T-cell (primary cell): ENCODE results near the gene FAM131B. TPM values are rescaled to one million over a fixed set of nuclear protein-coding genes. Genes with fewer than 3 reads are reported as not detected.
"Not testable (repeated sequence)": the region's sequence is repeated elsewhere in the genome, so short reads cannot be mapped to it uniquely, and the experiment has no call there.

Experiments
- ATAC-seq, 4 experiments: fragments of 200-7000 bp in 3 of 4; fragments of 150-1000 bp in 1 of 4; cut with Tn5 transposase; replicated peaks in 1 of 4; 1 replicate in 3 of 4; 2 replicates in 1 of 4; pipeline ENCODE4 v1.10.0; 2021; ENCODE audit warnings: moderate library complexity in 3 of 4, mild to moderate bottlenecking in 2 of 4, moderate number of reproducible peaks in 1 of 4
- CTCF ChIA-PET, 2 donors: fragments of 300-600 bp; sonication (Branson Sonifier 250); formaldehyde crosslinking; loops; one replicate each; lab custom pipeline; 2022; ENCODE audit warnings: antibody characterized with exemption in 2 of 2; lab: Charles Lee
- POLR2A ChIA-PET, 2 donors: fragments of 300-600 bp; sonication (Branson Sonifier 250); formaldehyde crosslinking; loops; one replicate each; lab custom pipeline; 2022; ENCODE audit warnings: antibody characterized with exemption in 2 of 2; lab: Charles Lee
- DNase-seq, 35 experiments: peaks; one replicate each; pipeline versions ENCODE4 v3.0.0 to v3.0.0-alpha.2; 2013 to 2023
- H3K27ac ChIP-seq: one replicate; pipeline ENCODE4 v1.5.1; 2013; ENCODE audit warnings: low read length
- H3K27me3 ChIP-seq, 2 experiments: replicated peaks in 1 of 2; 1 replicate in 1 of 2; 2 replicates in 1 of 2; pipeline versions ENCODE4 v1.6.1 to v1.7.0; 2013; ENCODE audit warnings: low read length in 1 of 2, mixed read lengths in 1 of 2; ENCODE audit not compliant: control insufficient read depth in 2 of 2, insufficient read depth in 2 of 2; ENCODE audit errors: extremely low read depth in 1 of 2
- H3K36me3 ChIP-seq, 2 donors: 1 replicate in 1 of 2; 2 replicates in 1 of 2; pipeline versions ENCODE4 v1.6.1 to v1.7.0; 2013; ENCODE audit warnings: low read length in 1 of 2; ENCODE audit not compliant: control insufficient read depth in 2 of 2, insufficient read depth in 1 of 2; ENCODE audit errors: extremely low read depth in 1 of 2
- H3K4me1 ChIP-seq, 2 experiments: 1 replicate in 1 of 2; 2 replicates in 1 of 2; pipeline versions ENCODE4 v1.6.1 to v1.7.0; 2013; ENCODE audit warnings: low read length in 2 of 2, mixed read lengths in 1 of 2; ENCODE audit not compliant: insufficient read depth in 2 of 2, control insufficient read depth in 1 of 2; ENCODE audit errors: extremely low read depth in 1 of 2
- H3K4me3 ChIP-seq, 2 donors: 1 replicate in 1 of 2; 2 replicates in 1 of 2; pipeline versions ENCODE4 v1.5.1 to v1.7.0; 2013; ENCODE audit warnings: mild to moderate bottlenecking in 2 of 2, low read length in 1 of 2, moderate library complexity in 1 of 2; ENCODE audit not compliant: control insufficient read depth in 1 of 2; ENCODE audit errors: extremely low read depth in 1 of 2
- H3K9me3 ChIP-seq: 2 replicates; pipeline ENCODE4 v1.7.0; 2013
- H3K27ac Mint-ChIP-seq, 2 donors: one replicate each; pipeline ENCODE4 v1.8.0; 2020 to 2021; ENCODE audit warnings: mild to moderate bottlenecking in 2 of 2, mixed read lengths in 2 of 2
- H3K27me3 Mint-ChIP-seq, 2 donors: one replicate each; pipeline ENCODE4 v1.8.0; 2021 to 2022; ENCODE audit warnings: mixed read lengths in 2 of 2
- H3K36me3 Mint-ChIP-seq: one replicate; pipeline ENCODE4 v1.8.0; 2021; ENCODE audit warnings: mixed read lengths
- H3K4me1 Mint-ChIP-seq, 3 donors: one replicate each; pipeline ENCODE4 v1.8.0; 2020 to 2022; ENCODE audit warnings: mixed read lengths in 3 of 3, mild to moderate bottlenecking in 1 of 3
- H3K4me3 Mint-ChIP-seq, 3 donors: one replicate each; pipeline ENCODE4 v1.8.0; 2020 to 2022; ENCODE audit warnings: mild to moderate bottlenecking in 3 of 3, mixed read lengths in 3 of 3, moderate library complexity in 3 of 3
- H3K9me3 Mint-ChIP-seq, 3 donors: one replicate each; pipeline ENCODE4 v1.8.0; 2020 to 2022; ENCODE audit warnings: mixed read lengths in 3 of 3
- WGBS: methylation state at CpG from one replicate; pipeline ENCODE4 v1.1.5; 2013; ENCODE audit warnings: missing lambda C conversion rate; ENCODE audit not compliant: insufficient coverage; 5-methylcytosine and 5-hydroxymethylcytosine counted together
- total RNA-seq, 35 experiments: library from RNA in 6 of 35; stranded (reverse) in 6 of 35; fragments of 120-200 nt in 1 of 35; gene quantifications; one replicate each; pipeline versions ENCODE4 v1.2.1 to v1.2.4 and lab custom pipeline; 2013 to 2026

FAM131B gene
- total RNA-seq, 5 donors from 2014 or later (not counting 1 experiment from before 2014, with no cell fraction given): 0.08 to 3.6 (median 2.1) TPM

- ATAC-seq (peak; percentile 73 to 80 (median 76)), DNase-seq (peak in 31 of 35 experiments; percentile 31 to 77 (median 44))
- ChIA-PET POLR2A (interaction anchor here (0.6 to 1.5 kb wide), 5 partner anchors 10 to 622 kb away, joined by 3 to 10 read pairs (median 4); no protein-coding TSS in a partner anchor), CTCF (interaction anchor here (0.6 to 2.4 kb wide), 23 partner anchors 8 to 720 kb away, joined by 3 to 19 read pairs (median 4); no protein-coding TSS in a partner anchor)
- Histone ChIP-seq H3K4me1 (peaks cover 37 to 48% of the 10 kb centered on the region in 2 experiments), H3K4me3 (peak overlapping the region; percentile 66 to 89), H3K27me3 (peaks cover 0 to 3% of the 10 kb centered on the region in 2 experiments), H3K27ac (no peak overlapping the region), H3K9me3 (no peaks in the 10 kb centered on the region), H3K36me3 (no peaks in the 10 kb centered on the region)
- H3K36me3 Mint-ChIP-seq: no peaks in the 10 kb centered on the region
- H3K4me1 Mint-ChIP-seq: peaks cover 74 to 82% (median 79%) of the 10 kb centered on the region in 3 donors
- H3K27me3 Mint-ChIP-seq: no peaks in the 10 kb centered on the region
- H3K4me3 Mint-ChIP-seq: peak overlapping the region; percentile 89 to 91 (median 91)
- 12% methylated on average over 8 of the region's 13 CpGs for WGBS
- peak overlapping the region; percentile 90 to 95 for H3K27ac Mint-ChIP-seq
- no peaks in the 10 kb centered on the region for H3K9me3 Mint-ChIP-seq
Observed at GRCh38 chr7:143407287-143408251, 45.1 kb upstream of the FAM131B start.

DNA sequence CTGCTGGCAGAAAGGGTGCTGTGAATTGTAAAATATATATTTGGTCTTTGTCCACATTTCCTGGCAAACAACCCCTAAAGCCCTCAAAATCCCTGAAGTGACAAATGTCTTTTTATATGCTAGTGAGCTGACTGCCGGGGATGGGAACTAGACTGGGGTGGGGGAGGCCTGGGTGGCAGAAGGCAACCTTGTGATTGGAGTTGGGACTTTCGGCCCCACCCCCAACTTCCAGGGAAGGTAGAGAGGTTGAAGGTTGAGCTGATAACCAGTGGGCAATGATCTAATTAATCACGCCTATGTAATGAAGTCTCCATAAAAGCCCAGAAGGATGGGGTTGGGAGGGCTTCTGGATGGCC, 43.5 kb upstream of the FAM131B start:
- ChIA-PET CTCF (interaction anchor here (0.5 to 2.4 kb wide), 10 partner anchors 21 to 597 kb away, joined by 3 to 8 read pairs (median 4); no protein-coding TSS in a partner anchor), POLR2A (interaction anchor here in 1 of 2 donors (1.5 kb wide), 1 partner anchor 21 kb away, joined by 4 read pairs; no protein-coding TSS in a partner anchor)
- peaks cover 70 to 73% (median 71%) of the 10 kb centered on the region in 3 donors for H3K4me1 Mint-ChIP-seq

GRCh38 chr7:143405173-143406001, 42.9 kb upstream of the FAM131B start:
- H3K9me3 Mint-ChIP-seq: no peaks in the 10 kb centered on the region
- Histone ChIP-seq H3K27ac (no peak overlapping the region), H3K4me3 (no peak overlapping the region), H3K36me3 (peaks cover 0 to 2% of the 10 kb centered on the region in 2 donors), H3K9me3 (no peaks in the 10 kb centered on the region), H3K4me1 (peaks cover 34 to 48% of the 10 kb centered on the region in 2 experiments), H3K27me3 (no peaks in the 10 kb centered on the region)
- H3K27ac Mint-ChIP-seq: peak overlapping the region; percentile 90 to 95
- no peak for ATAC-seq
- peaks cover 5% of the 10 kb centered on the region for H3K36me3 Mint-ChIP-seq
- no peak for DNase-seq
- ChIA-PET POLR2A (interaction anchor here in 1 of 2 donors (1.5 kb wide), 1 partner anchor 21 kb away, joined by 4 read pairs; no protein-coding TSS in a partner anchor), CTCF (interaction anchor here (0.5 to 2.4 kb wide), 8 partner anchors 21 to 328 kb away, joined by 3 to 8 read pairs (median 4); no protein-coding TSS in a partner anchor)
- WGBS: 91% methylated on average over 8 of the region's 9 CpGs
- no peaks in the 10 kb centered on the region for H3K27me3 Mint-ChIP-seq
- peak overlapping the region in 1 of 3 donors; percentile 89 for H3K4me3 Mint-ChIP-seq
- H3K4me1 Mint-ChIP-seq: peaks cover 67 to 74% (median 68%) of the 10 kb centered on the region in 3 donors

More for the DNA sequence above, 43.5 kb upstream of the FAM131B start:
- Histone ChIP-seq H3K27me3 (peaks cover 0 to 3% of the 10 kb centered on the region in 2 experiments), H3K36me3 (peaks cover 0 to 2% of the 10 kb centered on the region in 2 donors), H3K27ac (no peak overlapping the region), H3K9me3 (no peaks in the 10 kb centered on the region), H3K4me1 (peaks cover 34 to 48% of the 10 kb centered on the region in 2 experiments), H3K4me3 (no peak overlapping the region)
- H3K27me3 Mint-ChIP-seq: no peaks in the 10 kb centered on the region
- no CpG with 5 or more reads among the region's 3 CpGs for WGBS
- no peaks in the 10 kb centered on the region for H3K9me3 Mint-ChIP-seq
- peak overlapping the region; percentile 1 to 89 (median 21) for H3K4me3 Mint-ChIP-seq
- H3K36me3 Mint-ChIP-seq: peaks cover 2% of the 10 kb centered on the region
- DNase-seq (no peak), ATAC-seq (no peak)
- peak overlapping the region; percentile 90 to 95 for H3K27ac Mint-ChIP-seq

DNA sequence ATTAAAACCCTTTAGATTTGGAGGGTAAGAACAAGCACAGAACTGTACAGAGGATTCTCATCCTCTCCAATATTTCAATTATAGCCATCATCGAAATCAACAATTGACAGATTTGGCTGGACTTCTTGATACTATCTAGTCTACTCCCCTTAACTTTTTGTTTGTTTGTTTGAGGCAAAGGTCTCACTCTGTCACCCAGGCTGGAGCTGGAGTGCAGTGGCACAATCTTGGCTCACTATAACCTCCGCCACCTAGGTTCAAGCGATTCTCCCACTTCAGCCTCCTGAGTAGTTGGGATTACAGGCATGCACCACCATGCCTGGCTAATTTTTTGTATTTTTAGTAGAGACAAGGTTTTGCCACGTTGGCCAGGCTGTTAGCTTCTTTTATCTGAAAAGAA, 39.7 kb upstream of the FAM131B start:
- Mint-ChIP-seq H3K36me3 (peaks cover 11% of the 10 kb centered on the region), H3K27ac (peak overlapping the region; percentile 72 to 87), H3K4me1 (peaks cover 40 to 48% (median 46%) of the 10 kb centered on the region in 3 donors)
- not testable (repeated sequence) for H3K27me3 Mint-ChIP-seq, H3K27ac ChIP-seq, DNase-seq, H3K4me3 ChIP-seq, H3K9me3 Mint-ChIP-seq, H3K27me3 ChIP-seq, H3K4me3 Mint-ChIP-seq, ATAC-seq, H3K9me3 ChIP-seq
- Histone ChIP-seq H3K36me3 (peaks cover 15% of the 10 kb centered on the region in 2 donors), H3K4me1 (peaks cover 19 to 23% of the 10 kb centered on the region in 2 experiments)
- CTCF ChIA-PET: interaction anchor here (1.0 to 2.1 kb wide), 6 partner anchors 9 to 162 kb away, joined by 3 to 7 read pairs (median 4); no protein-coding TSS in a partner anchor
- POLR2A ChIA-PET: interaction anchor here in 1 of 2 donors (0.8 kb wide), 1 partner anchor 401 kb away, joined by 3 read pairs; no protein-coding TSS in a partner anchor
- WGBS: no CpG with 5 or more reads among the region's 4 CpGs

GRCh38 chr7:143401265-143401664, 38.8 kb upstream of the FAM131B start:
- peaks cover 11 to 15% of the 10 kb centered on the region in 2 experiments for H3K4me1 ChIP-seq
- no peaks in the 10 kb centered on the region for H3K9me3 ChIP-seq
- H3K9me3 Mint-ChIP-seq: no peaks in the 10 kb centered on the region
- ATAC-seq (no peak), DNase-seq (no peak)
- H3K27me3 ChIP-seq: peaks cover 0 to 2% of the 10 kb centered on the region in 2 experiments
- no peak overlapping the region for H3K27ac ChIP-seq
- peak overlapping the region in 1 of 2 donors; percentile 87 for H3K27ac Mint-ChIP-seq
- no peak overlapping the region for H3K4me3 Mint-ChIP-seq
- H3K4me3 ChIP-seq: no peak overlapping the region
- WGBS: 92% methylated on average over 12 of the region's 12 CpGs
- ChIA-PET CTCF (interaction anchor here (1.4 to 2.1 kb wide), 3 partner anchors 15 to 102 kb away, joined by 3 to 7 read pairs (median 3); no protein-coding TSS in a partner anchor), POLR2A (interaction anchor here in 1 of 2 donors (0.8 kb wide), 1 partner anchor 400 kb away, joined by 3 read pairs; no protein-coding TSS in a partner anchor)
- peaks cover 11% of the 10 kb centered on the region for H3K36me3 Mint-ChIP-seq
- H3K27me3 Mint-ChIP-seq: no peaks in the 10 kb centered on the region
- peaks cover 31 to 38% (median 36%) of the 10 kb centered on the region in 3 donors for H3K4me1 Mint-ChIP-seq
- H3K36me3 ChIP-seq: peaks cover 18 to 22% of the 10 kb centered on the region in 2 donors
